GM10266 (cell line): Measurements from ENCODE around the gene IHH.
A peak's percentile ranks its signal among the peaks of the same experiment; 100 is the strongest.

Source experiments
- DNase-seq: peaks from one replicate; pipeline ENCODE4 v3.0.0; 2012; ENCODE audit errors: extremely low spot score
- CTCF ChIP-seq: IDR thresholded peaks from 2 replicates; pipeline ENCODE4 v1.5.1; 2012; ENCODE audit warnings: mild to moderate bottlenecking, low read depth; ENCODE audit not compliant: control insufficient read depth, insufficient read depth; ENCODE audit errors: missing control alignments

IHH gene

GRCh38 chr2:219017201-219017931 is 43.4 kb downstream of the IHH start:
- DNase-seq = no peak
- no peak for TF ChIP-seq CTCF

- no peak for DNase-seq
- no peak for TF ChIP-seq CTCF
Measured at GRCh38 chr2:219016721-219017120, 44.0 kb downstream of the IHH start.

GRCh38 chr2:219010873-219011272 is 49.8 kb downstream of the IHH start:
- TF ChIP-seq CTCF = no peak
- no peak for DNase-seq

- DNase-seq = peak; percentile 66
- peak; percentile 57 for TF ChIP-seq CTCF
Measured at GRCh38 chr2:219010162-219010756, 50.5 kb downstream of the IHH start.

GRCh38 chr2:219009294-219009693 is 51.4 kb downstream of the IHH start:
- no peak for TF ChIP-seq CTCF
- no peak for DNase-seq
